ACC112 (cell line): ENCODE data around the gene GFPT2.
"Not testable (repeated sequence)": the region's sequence is repeated elsewhere in the genome, so short reads cannot be mapped to it uniquely, and the experiment has no call there.

Source experiments
- H2AFZ ChIP-seq: fragments of 200-600 bp; sonication (generic); one replicate; pipeline ENCODE4 v1.6.0; 2017; ENCODE audit warnings: antibody characterized with exemption, low read length; ENCODE audit not compliant: unreplicated experiment
- H3K27ac ChIP-seq: fragments of 200-600 bp; sonication (generic); 2 replicates; pipeline ENCODE4 v1.5.1; 2014; ENCODE audit warnings: low read depth, mild to moderate bottlenecking, antibody characterized with exemption, low read length, moderate library complexity
- H3K27me3 ChIP-seq: fragments of 200-600 bp; sonication (generic); 2 replicates; pipeline ENCODE4 v1.6.1; 2014; ENCODE audit warnings: mild to moderate bottlenecking, antibody characterized with exemption, low read length, moderate library complexity, mixed read lengths; ENCODE audit not compliant: insufficient read depth
- H3K36me3 ChIP-seq: fragments of 200-600 bp; sonication (generic); 2 replicates; pipeline ENCODE4 v1.6.1; 2016; ENCODE audit warnings: mild to moderate bottlenecking, antibody characterized with exemption, low read length, moderate library complexity, mixed read lengths; ENCODE audit not compliant: insufficient read depth
- H3K4me1 ChIP-seq: fragments of 200-600 bp; sonication (generic); one replicate; pipeline ENCODE4 v1.6.1; 2016; ENCODE audit warnings: low read length, mixed read lengths; ENCODE audit not compliant: insufficient read depth, unreplicated experiment, control insufficient read depth
- H3K4me3 ChIP-seq: fragments of 200-600 bp; sonication (generic); 2 replicates; pipeline ENCODE4 v1.5.1; 2014; ENCODE audit warnings: mild to moderate bottlenecking, low read depth, low read length
- H3K79me2 ChIP-seq: fragments of 200-600 bp; sonication (generic); one replicate; pipeline ENCODE4 v1.6.0; 2016; ENCODE audit warnings: low read length; ENCODE audit not compliant: control insufficient read depth, unreplicated experiment, insufficient read depth

The GFPT2 gene

GRCh38 chr5:180304431-180305375, 48.4 kb downstream of the GFPT2 start:
- Histone ChIP-seq H3K4me1 (no peaks in the 10 kb centered on the region), H2AFZ (no peak overlapping the region), H3K36me3 (peaks cover 22% of the 10 kb centered on the region)

GRCh38 chr5:180304016-180304292, 49.2 kb downstream of the GFPT2 start:
- H3K4me1 ChIP-seq, result no peaks in the 10 kb centered on the region
- no peaks in the 10 kb centered on the region for H3K79me2 ChIP-seq
- H2AFZ ChIP-seq, result no peak overlapping the region
- no peak overlapping the region for H3K4me3 ChIP-seq
- no peaks in the 10 kb centered on the region for H3K27me3 ChIP-seq
- H3K27ac ChIP-seq, result no peak overlapping the region
- peaks cover 22% of the 10 kb centered on the region for H3K36me3 ChIP-seq

More at GRCh38 chr5:180304431-180305375, 48.4 kb downstream of the GFPT2 start:
- no peaks in the 10 kb centered on the region for H3K79me2 ChIP-seq
- no peak overlapping the region for H3K4me3 ChIP-seq
- no peaks in the 10 kb centered on the region for H3K27me3 ChIP-seq
- H3K27ac ChIP-seq, result no peak overlapping the region

DNA sequence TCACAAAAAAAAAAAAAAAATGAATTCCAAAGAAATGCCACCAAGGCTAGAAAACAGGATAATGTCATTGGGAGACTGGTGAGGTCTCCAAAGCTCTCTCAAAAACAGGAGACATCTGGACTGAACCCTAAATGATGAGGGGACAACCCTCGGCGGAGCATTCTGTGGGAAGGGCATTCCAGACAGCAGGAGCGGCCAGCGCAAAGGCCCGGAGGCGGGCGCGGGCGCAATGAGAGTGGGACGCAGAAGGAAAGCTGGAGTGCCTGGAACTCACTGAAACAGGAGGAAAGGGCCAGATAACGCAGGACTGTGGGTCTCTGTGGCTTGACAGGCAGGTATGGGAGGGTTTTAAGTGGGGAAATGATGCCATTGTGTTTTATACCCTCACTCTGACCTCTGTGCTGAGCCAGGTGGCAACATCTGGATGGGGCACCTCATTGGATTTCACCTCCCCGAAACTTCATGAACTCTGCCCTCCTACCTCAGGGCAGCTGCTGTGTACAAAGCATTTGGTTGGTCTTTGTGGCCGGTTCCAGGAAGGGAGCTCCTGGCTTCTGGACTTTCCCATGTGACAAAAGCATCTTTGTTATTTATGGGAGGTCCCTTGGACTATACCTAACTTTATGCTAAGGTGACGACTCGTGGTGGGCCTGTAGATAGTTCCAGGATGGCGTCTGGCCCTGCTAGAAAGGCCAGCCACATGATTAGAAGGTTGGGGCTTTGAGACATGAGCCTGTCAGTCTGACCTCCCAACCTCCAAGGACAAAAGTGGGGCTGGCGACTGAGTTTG, 49.7 kb downstream of the GFPT2 start:
- no peaks in the 10 kb centered on the region for H3K79me2 ChIP-seq
- no peak overlapping the region for H3K4me3 ChIP-seq
- no peak overlapping the region for H2AFZ ChIP-seq
- peaks cover 21% of the 10 kb centered on the region for H3K36me3 ChIP-seq
- no peak overlapping the region for H3K27ac ChIP-seq
- H3K27me3 ChIP-seq, result no peaks in the 10 kb centered on the region
- H3K4me1 ChIP-seq, result no peaks in the 10 kb centered on the region

DNA sequence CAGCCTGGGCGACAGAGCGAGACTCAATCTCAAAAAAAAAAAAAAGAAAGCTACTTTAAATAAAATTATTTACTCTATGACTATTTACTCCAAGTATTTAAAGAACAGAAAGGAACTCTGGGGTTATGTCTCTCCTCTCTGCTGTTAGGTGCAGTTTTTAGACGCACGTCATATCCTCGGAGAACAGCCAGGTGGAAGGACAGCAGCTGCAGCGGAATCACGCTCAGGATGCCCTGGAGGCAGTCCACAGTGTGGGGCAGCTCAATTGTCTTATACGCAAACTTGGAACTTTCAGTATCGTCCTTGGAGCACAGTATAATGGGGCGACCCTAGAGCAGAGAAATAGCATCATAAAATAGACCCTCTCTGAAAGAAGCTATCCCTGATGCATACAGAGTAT, 50.9 kb downstream of the GFPT2 start:
- peaks cover 16% of the 10 kb centered on the region for H3K36me3 ChIP-seq
- no peaks in the 10 kb centered on the region for H3K4me1 ChIP-seq
- no peak overlapping the region for H3K4me3 ChIP-seq
- H3K27me3 ChIP-seq, result no peaks in the 10 kb centered on the region
- no peak overlapping the region for H3K27ac ChIP-seq
- H2AFZ ChIP-seq, result no peak overlapping the region
- no peaks in the 10 kb centered on the region for H3K79me2 ChIP-seq

DNA sequence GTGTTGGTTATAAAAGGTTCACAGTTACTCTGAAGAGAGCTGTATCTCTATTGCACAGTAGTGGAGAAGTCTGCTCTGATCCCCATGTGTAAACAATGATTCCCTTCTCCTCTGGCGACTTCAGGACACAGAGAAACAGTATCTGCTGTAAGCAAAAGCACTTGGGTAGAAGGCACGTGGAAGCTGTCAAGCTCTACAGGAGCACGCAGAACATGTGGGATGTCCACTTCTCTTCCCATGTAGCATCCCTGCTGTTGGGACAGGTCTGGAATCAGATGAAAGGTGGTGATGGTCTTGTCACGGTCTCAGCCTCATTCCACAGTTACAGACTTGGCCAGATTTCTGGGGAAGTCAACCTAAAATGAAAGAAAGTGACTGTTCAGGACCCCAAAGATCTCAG, 51.9 kb downstream of the GFPT2 start:
- H3K79me2 ChIP-seq, result no peaks in the 10 kb centered on the region
- H3K27me3 ChIP-seq, result no peaks in the 10 kb centered on the region
- no peaks in the 10 kb centered on the region for H3K4me1 ChIP-seq
- no peak overlapping the region for H3K27ac ChIP-seq
- no peak overlapping the region for H3K4me3 ChIP-seq
- H2AFZ ChIP-seq, result no peak overlapping the region
- H3K36me3 ChIP-seq, result peaks cover 16% of the 10 kb centered on the region

GRCh38 chr5:180299526-180299925, 53.6 kb downstream of the GFPT2 start:
- no peak overlapping the region for H3K4me3 ChIP-seq
- no peak overlapping the region for H2AFZ ChIP-seq
- H3K79me2 ChIP-seq, result no peaks in the 10 kb centered on the region
- no peaks in the 10 kb centered on the region for H3K4me1 ChIP-seq
- H3K27ac ChIP-seq, result no peak overlapping the region
- H3K27me3 ChIP-seq, result no peaks in the 10 kb centered on the region
- H3K36me3 ChIP-seq, result peaks cover 10% of the 10 kb centered on the region; the same call in 1 of the 2 replicates

DNA sequence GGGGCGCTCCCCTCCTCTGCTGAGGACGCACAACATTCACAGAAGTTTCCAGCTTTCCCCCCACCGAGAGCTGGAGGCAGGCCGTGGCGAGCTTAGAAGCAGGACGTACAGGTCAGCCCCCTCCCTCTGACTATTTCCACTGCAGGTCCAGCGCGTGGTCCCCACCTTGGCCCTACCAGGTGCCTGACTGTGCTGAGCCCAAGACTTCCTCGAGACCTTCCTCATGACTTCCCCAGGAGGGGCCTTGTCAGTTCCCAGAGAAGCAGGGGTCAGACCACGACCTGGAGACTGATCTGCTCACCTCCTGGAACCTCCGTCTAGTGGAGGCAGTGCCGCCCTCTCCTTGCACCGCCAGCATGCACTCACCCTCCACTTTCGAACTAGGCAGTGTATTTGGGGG, 54.1 kb downstream of the GFPT2 start:
- not testable (repeated sequence) for H3K4me1 ChIP-seq, H3K27ac ChIP-seq, H3K79me2 ChIP-seq, H2AFZ ChIP-seq, H3K27me3 ChIP-seq, H3K4me3 ChIP-seq, H3K36me3 ChIP-seq

GRCh38 chr5:180297587-180298282, 55.4 kb downstream of the GFPT2 start:
- Histone ChIP-seq H3K79me2 (no peaks in the 10 kb centered on the region), H3K4me1 (peaks cover 4% of the 10 kb centered on the region), H2AFZ (no peak overlapping the region), H3K4me3 (no peak overlapping the region), H3K27me3 (no peaks in the 10 kb centered on the region), H3K36me3 (peaks cover 5% of the 10 kb centered on the region; the same call in 1 of the 2 replicates), H3K27ac (no peak overlapping the region)

DNA sequence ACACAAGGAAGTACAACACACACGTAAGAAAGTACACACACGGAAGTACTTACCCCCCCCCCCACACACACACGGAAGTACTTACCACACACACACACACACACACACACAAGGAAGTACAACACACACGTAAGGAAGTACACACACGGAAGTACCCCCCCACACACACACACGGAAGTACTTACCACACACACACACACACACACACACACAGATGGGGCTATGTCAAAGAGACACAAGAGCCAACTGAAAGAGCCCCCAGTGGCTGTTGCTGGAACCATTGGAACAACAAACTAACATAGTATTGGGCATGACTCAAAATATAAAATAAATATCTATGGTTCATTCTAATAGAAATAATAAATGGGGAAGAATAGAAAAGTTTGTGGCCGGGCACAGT, 56.4 kb downstream of the GFPT2 start:
- Histone ChIP-seq H3K27me3 (no peaks in the 10 kb centered on the region), H3K27ac (no peak overlapping the region), H3K79me2 (no peaks in the 10 kb centered on the region), H3K4me3 (no peak overlapping the region), H3K4me1 (peaks cover 4% of the 10 kb centered on the region), H3K36me3 (peaks cover 5% of the 10 kb centered on the region; the same call in 1 of the 2 replicates), H2AFZ (no peak overlapping the region)

DNA sequence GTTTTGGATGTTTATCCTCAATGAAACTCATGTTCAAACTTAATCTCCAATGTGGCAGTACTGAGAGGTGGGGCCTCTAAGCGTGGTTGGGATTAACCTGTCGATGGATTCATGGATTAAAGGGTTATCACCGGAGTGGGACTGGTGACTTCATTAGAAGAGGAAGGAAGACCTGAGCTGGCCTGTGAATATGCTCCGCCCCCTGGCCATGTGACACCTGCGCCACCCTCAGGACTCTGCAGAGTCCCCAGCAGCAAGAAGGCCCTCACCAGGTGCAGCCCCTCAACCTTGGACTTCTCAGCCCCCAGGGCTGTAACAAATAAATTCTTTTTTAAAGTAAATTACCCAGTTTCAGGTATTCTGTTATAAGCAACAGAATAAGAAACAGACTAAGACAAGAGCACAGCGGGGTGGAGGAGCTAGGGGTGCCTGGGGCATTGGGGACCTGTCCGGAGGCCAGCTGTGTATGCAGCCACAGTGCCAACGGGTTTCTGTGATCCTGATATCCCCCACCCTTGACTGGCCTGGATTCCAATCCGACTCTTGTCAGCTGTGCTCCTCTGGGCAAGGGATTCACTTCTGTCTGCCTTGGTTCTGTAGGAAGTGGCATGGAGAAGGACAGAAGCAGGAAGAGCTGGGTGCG, 58.1 kb downstream of the GFPT2 start:
- Histone ChIP-seq H3K27ac (no peak overlapping the region), H3K4me1 (peaks cover 13% of the 10 kb centered on the region), H3K4me3 (no peak overlapping the region), H3K79me2 (peaks cover 14% of the 10 kb centered on the region), H2AFZ (no peak overlapping the region), H3K36me3 (no peaks in the 10 kb centered on the region), H3K27me3 (no peaks in the 10 kb centered on the region)
